H1 (cell line): ENCODE data around the gene HINT1. TPM values are rescaled to one million over a fixed set of nuclear protein-coding genes. Genes with fewer than 3 reads are reported as not detected.

Experiments used
- polyA plus RNA-seq, 7 experiments: library from polyadenylated mRNA; depleted of rRNA in 3 of 7; stranded (reverse) in 5 of 7; unstranded in 2 of 7; fragments of >200 nt in 5 of 7; fragments of 200-250 nt in 2 of 7; gene quantifications; 1 replicate in 5 of 7; 2 replicates in 1 of 7; 4 replicates in 1 of 7; pipeline versions ENCODE4 v1.2.1 to v1.2.3, GENCODE V29; 2011 to 2013; ENCODE audit warnings: missing spikeins in 2 of 7, mixed read lengths in 2 of 7
- total RNA-seq: library from RNA; stranded (reverse); fragmentation: NEBNext Ultra II Directional; extraction: Animal tissue kit (Norgen Biotek cat#: 25700); gene quantifications from 2 replicates; pipeline ENCODE4 v1.2.1, GENCODE V29; 2021

Gene HINT1
- total and polyA plus RNA-seq, 2 of the 8 experiments (the other 6 are each of a cell fraction or from before 2014, with no cell fraction given): 230 to 479 TPM

Other genes starting within 250 kb of the HINT1 start
- gene LYRM7, start 5.7 kb upstream of the HINT1 start, total RNA-seq: 10.6 and 12.6 TPM in 2 replicates
- gene LYRM7, start 5.7 kb upstream of the HINT1 start, polyA plus RNA-seq (2011; rRNA removed): 1.8 and 1.9 TPM in 2 replicates
- gene CDC42SE2, start 98.8 kb upstream of the HINT1 start, total RNA-seq: 26.3 and 30.8 TPM in 2 replicates
- gene CDC42SE2, start 98.8 kb upstream of the HINT1 start, polyA plus RNA-seq (2011; rRNA removed): 8.0 and 16.7 TPM in 2 replicates